Measurements from ENCODE around the gene CARS2.

CARS2 gene

GRCh38 chr13:110683921-110684320, 22.0 kb downstream of the CARS2 start:
- in situ Hi-C loops (cut with MboI; ENCODE audit: low pct_unique_long_range_greater_than_20kb, low sequenced_read_pairs, unreplicated experiment) = no loop called here
- TF ChIP-seq, protein P1, sequence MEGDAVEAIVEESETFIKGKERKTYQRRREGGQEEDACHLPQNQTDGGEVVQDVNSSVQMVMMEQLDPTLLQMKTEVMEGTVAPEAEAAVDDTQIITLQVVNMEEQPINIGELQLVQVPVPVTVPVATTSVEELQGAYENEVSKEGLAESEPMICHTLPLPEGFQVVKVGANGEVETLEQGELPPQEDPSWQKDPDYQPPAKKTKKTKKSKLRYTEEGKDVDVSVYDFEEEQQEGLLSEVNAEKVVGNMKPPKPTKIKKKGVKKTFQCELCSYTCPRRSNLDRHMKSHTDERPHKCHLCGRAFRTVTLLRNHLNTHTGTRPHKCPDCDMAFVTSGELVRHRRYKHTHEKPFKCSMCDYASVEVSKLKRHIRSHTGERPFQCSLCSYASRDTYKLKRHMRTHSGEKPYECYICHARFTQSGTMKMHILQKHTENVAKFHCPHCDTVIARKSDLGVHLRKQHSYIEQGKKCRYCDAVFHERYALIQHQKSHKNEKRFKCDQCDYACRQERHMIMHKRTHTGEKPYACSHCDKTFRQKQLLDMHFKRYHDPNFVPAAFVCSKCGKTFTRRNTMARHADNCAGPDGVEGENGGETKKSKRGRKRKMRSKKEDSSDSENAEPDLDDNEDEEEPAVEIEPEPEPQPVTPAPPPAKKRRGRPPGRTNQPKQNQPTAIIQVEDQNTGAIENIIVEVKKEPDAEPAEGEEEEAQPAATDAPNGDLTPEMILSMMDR (IDR thresholded peaks at IDR 0.05; ENCODE audit: extremely low read depth, insufficient read depth, missing control alignments) = no peak

DNA sequence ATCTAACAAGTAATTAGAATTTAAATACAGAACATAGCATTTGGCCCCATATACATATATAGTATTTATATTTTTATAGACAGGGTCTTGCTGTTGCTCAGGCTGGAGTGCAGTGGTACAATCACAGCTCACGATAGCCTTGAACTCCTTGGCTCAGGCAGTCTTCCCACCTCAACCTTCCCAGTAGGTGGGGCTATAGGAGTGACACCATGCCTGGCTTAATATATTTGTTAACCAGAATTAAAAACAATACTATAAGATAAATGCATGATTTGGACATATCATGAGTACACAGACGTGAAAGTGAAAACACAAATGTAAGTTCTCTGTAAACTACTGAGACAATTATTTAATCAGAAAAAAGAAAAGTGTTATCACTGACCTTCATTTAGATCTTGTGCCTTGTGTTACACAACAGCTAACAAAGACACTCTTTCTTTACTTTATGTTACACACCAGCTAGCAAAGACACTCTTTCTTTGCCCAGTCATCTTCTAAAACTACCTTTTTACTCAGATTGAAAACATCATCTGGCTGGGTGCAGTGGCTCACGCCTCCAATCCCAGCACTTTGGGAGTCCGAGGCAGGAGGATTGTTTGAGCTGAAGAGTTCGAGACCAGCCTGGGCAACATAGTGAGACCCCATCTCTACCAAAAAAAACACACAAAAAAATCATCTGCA, 22.6 kb downstream of the CARS2 start:
- TF ChIP-seq, protein P1 (IDR thresholded peaks at IDR 0.05; ENCODE audit: extremely low read depth, insufficient read depth, missing control alignments) = peak; percentile 58
- in situ Hi-C loops (cut with MboI; ENCODE audit: low pct_unique_long_range_greater_than_20kb, low sequenced_read_pairs, unreplicated experiment) = no loop called here
- DNase-seq (ENCODE audit: low spot score) = no peak

More at GRCh38 chr13:110683921-110684320, 22.0 kb downstream of the CARS2 start:
- DNase-seq (ENCODE audit: low spot score) = no peak

GRCh38 chr13:110682746-110683145, 23.2 kb downstream of the CARS2 start:
- DNase-seq (ENCODE audit: low spot score) = no peak
- TF ChIP-seq, protein P1 (IDR thresholded peaks at IDR 0.05; ENCODE audit: extremely low read depth, insufficient read depth, missing control alignments) = no peak
- in situ Hi-C loops (cut with MboI; ENCODE audit: low pct_unique_long_range_greater_than_20kb, low sequenced_read_pairs, unreplicated experiment) = no loop called here

- TF ChIP-seq, protein P1 (IDR thresholded peaks at IDR 0.05; ENCODE audit: extremely low read depth, insufficient read depth, missing control alignments) = no peak
- in situ Hi-C loops (cut with MboI; ENCODE audit: low pct_unique_long_range_greater_than_20kb, low sequenced_read_pairs, unreplicated experiment) = no loop called here
Measured at GRCh38 chr13:110681868-110682550, 23.9 kb downstream of the CARS2 start.

DNA sequence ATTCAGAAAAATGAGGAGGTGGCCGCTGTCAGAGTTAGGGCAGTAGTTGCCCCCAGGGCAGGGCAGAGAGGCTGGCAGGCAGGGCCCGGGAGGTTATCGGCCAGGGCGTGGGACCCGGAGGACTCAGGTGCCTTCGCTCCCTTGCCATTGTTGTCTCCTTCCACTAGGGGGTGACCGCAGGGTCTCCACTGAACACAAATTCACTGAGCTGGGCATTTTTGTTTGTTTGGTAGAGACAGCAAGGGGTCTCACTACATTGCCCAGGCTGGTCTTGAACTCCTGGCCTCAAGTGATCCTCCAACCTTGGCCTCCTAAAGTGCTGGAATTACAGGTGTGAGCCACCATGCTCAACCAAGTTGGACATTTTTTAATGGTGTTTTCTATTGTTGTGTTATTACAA, 25.1 kb downstream of the CARS2 start:
- TF ChIP-seq, protein P1 (IDR thresholded peaks at IDR 0.05; ENCODE audit: extremely low read depth, insufficient read depth, missing control alignments) = peak; percentile 46
- DNase-seq (ENCODE audit: low spot score) = no peak

More at GRCh38 chr13:110681868-110682550, 23.9 kb downstream of the CARS2 start:
- no peak for DNase-seq (ENCODE audit: low spot score)

GRCh38 chr13:110677731-110678545, 28.0 kb downstream of the CARS2 start:
- in situ Hi-C loops (cut with MboI; ENCODE audit: low pct_unique_long_range_greater_than_20kb, low sequenced_read_pairs, unreplicated experiment) = no loop called here
- no peak for DNase-seq (ENCODE audit: low spot score)
- TF ChIP-seq, protein P1 (IDR thresholded peaks at IDR 0.05; ENCODE audit: extremely low read depth, insufficient read depth, missing control alignments) = no peak

More for the DNA sequence above, 25.1 kb downstream of the CARS2 start:
- in situ Hi-C loops (cut with MboI; ENCODE audit: low pct_unique_long_range_greater_than_20kb, low sequenced_read_pairs, unreplicated experiment) = no loop called here
